GM19240 (cell line): ENCODE measurements around the gene APOBEC3C.
"Not testable (repeated sequence)": the region's sequence is repeated elsewhere in the genome, so short reads cannot be mapped to it uniquely, and the experiment has no call there.

Experiments used
- DNase-seq: peaks from one replicate; pipeline ENCODE4 v3.0.0; 2011; ENCODE audit warnings: low spot score; ENCODE audit not compliant: insufficient read length

APOBEC3C gene

DNA sequence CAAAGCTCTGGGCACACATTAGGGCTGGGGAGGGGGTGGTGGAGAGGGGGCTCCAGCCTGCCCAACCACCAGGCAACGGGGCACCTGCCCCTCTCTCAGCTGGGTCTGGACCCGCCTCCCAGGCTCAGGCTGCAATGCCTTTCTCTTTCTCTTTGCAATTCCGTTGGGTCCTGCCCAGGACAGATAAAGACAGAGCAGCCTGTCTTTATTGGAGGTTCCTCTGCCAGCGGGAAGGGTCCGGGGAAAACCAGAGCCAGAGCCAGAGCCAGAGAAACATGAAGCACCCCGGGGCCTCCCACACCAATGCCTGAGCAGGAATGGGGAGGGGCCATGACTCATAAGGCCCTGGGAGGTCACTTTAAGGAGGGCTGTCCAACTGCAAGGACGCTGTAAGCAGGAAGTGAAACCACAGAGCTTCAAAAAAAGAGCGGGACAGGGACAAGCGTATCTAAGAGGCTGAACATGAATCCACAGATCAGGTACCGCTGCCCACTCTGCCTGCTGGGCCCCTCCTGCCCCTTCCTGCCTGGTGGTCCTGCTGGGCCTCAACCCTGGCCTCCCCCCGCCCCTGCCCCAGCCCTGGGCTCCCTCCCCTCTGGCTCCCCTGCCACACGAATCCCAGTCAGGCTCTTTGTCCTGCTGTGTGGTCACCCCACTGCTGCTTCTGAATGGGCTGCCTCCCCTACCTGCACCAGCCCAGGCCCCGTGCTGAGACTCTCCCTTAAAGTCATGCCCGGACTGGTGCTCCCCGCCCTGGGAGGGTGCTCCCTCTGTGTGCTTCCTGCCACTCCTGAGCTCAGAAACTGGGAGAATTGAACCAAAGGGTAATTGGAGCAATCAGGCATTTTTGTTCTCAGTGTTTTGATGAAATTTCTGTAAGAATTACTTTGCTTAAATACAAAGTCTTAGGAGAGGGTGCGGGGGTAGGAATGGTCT, 31.8 kb upstream of the APOBEC3C start, which contains the start of gene APOBEC3B:
Gene APOBEC3B (plus strand): TSS at position 356 of the 936 bp plus-strand sequence. CDS start 107 bp downstream, at position 463.
- peak; percentile 83 for DNase-seq

DNA sequence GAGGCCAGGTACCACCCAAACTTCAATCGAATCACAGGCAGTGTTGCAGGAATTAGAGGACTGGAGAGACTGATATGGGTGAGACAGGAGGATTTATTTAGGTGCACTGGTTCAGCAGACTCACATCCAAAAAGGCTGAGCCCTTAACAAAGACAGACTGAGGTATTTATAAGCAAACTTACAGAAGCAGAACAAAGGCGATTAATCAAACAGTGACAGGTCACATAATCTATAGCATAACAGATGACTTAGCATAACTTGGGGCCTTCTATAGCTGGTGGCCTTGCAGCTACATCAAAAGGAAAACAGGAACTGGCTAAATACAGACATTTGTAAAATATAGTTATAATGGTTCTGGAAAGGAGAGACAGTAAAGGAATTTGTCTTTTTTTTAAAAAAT, 29.8 kb upstream of the APOBEC3C start:
- DNase-seq = no peak

DNA sequence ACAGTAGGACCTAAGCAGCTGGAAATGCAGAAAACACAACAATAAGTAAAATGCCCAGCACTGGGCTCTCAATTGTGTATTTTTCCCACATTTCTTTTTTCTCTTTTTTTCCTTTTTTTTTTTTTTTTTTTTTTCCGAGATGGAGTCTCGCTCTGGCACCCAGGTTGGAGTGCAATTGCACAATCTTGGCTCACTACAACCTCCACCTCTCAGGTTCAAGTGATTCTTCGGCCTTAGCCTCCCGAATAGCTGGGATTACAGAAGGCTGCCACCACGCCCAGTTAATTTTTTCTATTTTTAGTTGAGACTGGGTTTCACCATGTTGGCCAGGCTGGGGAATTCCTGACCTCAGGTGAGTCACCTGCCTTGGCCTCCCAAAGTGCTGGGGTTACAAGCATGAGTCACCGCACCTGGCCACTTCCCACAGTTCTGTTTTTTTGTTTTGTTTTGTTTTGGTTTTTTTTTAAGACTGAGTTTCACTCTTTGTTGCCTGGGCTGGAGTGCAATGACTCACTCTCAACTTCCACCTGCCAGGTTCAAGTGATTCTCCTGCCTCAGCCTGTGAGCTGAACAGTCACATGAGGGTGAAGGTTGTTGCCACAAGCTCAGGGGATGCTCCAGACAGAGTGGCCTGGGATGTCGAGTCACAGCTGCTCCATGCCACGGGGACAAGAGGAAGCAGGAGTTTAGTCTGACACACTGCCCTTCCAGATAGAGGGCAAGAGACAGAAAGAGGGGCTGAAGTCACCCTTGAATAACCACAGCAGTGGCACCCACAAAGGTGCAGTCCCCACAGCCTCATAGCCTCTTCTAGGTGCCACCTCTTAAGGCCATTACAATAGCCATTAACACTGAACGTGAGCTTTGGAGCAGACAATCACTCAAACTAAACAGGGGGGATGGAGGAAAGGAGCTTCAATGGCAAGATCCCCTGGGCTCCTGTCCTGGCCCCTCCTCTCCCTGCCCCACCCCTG, 29.0 kb upstream of the APOBEC3C start:
- not testable (repeated sequence) for DNase-seq

DNA sequence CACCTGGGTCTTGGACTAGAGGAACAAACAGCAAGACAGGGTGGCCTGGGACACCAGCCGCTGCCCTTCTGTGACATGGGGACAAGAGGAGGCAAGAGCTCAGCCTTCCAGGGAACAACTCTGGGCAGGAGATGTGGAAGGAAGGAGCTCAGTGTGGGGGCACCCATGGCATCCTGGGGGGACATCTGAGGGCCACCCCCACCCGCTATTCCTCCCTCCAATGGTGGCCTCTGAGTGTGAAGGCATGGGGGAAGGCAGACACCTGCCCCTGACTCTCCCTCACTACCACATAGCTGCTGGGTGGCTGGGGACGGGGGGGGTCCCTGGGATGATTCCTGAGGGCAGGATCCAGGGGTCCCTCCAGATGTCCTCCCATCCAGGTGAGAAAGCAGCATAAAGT, 27.4 kb upstream of the APOBEC3C start:
- no peak for DNase-seq

DNA sequence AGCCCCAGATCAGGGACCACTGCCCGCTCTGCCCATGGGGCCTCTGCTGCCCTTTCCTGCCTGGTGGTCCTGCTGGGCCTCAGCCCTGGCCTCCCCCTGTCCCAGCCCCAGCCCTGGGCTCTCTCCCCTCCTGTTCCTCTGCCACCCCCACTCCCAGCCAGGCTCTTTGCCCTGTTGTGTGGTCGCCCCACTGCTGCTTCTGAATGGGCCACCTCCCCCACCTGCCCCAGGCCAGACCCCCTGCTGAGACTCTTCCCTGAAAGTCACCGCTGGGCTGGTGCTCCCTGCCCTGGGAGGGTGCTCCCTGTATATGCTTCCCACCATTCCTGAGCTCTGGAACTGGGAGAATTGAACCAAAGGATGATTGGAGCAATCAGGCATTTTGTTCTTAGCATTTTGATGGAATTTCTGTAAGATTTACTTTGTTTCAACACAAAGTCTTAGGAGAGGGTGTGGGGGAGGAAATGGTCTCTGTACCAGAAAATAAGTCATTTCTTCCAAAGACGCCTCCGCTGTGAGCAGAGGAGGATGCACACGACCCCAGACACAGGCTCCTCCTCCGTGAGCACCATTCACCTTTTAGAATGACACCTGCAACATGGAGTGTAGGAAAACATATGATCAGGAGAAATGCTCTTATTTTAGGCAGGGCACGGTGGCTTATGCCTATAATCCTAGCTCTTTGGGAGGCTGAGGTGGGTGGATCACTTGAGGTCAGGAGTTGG, 26.7 kb upstream of the APOBEC3C start:
- no peak for DNase-seq

DNA sequence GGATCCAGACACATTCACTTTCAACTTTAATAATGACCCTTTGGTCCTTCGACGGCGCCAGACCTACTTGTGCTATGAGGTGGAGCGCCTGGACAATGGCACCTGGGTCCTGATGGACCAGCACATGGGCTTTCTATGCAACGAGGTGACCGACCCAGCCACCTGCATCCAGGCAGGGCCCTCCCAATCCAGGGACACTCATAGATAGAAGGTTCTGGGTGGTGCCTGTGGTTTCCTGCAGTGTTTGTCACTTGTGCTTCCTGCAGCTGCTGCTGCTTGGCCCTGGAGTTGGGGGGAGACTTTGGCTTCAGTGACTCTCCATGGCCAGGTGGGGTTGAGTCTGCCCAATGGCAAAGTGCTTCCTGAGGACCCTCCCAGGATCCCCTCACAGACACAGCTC, 24.6 kb upstream of the APOBEC3C start:
- no peak for DNase-seq

DNA sequence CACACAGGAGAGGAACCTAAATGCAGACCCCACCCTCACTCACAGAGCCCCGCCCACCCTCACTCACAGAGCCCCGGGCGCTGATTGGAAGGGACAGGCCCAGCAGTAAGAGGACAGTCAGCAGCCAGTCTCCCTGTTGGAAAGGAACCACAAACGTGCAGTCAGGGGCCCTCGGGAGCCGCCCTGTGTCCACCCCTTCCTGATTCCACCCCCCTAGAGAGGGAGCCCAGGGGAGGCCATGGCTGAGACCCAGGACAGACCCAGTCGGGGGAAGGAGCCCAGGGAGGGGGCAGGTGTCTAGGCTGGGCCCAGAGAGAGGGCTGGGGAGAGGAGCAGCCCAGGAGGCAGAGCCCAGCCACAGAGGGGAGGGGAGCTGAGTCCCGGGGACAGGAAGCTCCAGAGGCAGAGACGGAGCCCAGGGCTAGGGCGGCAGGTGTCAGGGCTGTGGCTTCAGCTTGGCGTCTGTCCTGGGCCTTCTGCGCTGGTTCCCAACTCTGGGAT, 21.1 kb upstream of the APOBEC3C start:
- not testable (repeated sequence) for DNase-seq

DNA sequence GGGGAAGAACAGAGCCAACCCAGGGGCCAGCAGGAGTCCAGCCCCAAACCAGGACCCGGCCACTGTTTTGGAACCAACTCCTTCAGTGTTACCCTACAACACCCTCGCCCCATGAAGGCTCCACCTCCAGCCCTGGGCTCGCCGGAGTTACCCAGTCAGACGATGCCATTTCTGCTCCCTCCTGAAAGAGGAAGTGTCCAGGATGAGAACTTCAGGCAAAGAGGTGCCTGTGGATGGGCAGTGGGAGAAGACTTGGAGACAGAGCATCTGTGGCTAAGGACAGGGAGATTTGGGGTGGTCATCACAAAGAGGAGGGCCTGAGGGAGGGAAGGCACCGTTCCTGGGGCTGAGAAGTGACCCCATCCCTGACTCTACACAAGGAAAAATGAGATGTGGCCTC, 18.0 kb upstream of the APOBEC3C start:
- no peak for DNase-seq

DNA sequence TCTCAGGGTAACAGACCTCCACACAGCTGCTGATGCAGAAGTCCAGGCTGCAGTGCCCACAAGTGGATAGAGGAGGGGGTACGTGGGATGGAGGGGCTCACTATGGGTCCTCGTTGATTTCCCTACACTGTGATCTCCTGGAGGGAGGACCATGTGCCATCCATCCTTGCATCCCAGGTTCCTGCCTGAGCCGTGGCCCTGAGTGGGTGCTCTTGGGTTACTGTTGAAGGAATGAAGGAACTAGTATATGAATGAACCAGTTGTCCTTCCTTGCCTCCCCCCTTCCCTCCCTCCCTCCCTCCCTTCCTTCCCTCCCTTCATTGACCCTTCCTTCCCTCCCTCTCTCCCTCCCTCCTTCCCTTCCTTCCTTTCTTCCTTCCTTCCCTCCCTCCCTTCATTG, 16.5 kb upstream of the APOBEC3C start:
- no peak for DNase-seq

DNA sequence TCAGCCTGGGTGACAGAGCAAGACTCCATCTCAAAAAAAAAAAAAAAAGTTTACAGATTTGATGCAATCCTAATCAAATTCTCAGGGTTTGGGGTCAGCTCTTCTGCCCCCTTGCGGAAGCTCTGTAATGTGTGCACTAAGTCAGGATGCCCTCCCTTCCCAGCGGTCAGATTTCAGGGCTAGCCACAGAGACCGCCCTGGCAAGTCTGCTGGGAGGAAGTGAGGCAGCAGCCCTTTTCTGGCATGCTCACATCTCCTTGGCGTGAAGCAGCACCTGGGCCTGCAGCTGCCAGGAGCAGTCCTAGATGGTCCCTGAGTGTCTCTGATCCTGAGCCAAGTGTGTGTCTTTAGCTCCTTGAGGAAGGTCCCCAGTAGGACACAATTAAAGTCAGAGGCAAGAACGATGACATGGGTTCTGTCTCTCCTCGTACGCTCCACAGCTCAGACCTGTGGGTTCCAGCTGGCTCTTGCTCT, 10.9 kb upstream of the APOBEC3C start:
- DNase-seq = peak; percentile 82

DNA sequence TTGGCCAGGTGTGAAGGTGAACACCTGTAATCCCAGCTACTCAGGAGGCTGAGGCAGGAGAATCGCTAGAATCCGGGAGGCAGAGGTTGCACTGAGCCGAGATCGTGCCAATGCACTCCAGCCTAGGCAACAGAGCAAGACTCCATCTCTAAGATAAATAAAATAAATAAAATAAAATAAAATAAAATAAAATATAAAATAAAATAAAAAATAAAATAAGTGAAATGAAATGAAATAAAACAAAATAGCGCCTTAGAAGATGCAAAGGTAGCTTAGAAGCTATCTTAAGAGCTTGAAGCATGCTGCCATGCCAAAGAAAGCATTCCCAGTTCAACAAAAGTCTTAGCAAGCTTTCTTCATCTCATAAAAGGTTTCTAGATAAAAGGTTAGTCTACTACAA, 6.9 kb upstream of the APOBEC3C start:
- no peak for DNase-seq

DNA sequence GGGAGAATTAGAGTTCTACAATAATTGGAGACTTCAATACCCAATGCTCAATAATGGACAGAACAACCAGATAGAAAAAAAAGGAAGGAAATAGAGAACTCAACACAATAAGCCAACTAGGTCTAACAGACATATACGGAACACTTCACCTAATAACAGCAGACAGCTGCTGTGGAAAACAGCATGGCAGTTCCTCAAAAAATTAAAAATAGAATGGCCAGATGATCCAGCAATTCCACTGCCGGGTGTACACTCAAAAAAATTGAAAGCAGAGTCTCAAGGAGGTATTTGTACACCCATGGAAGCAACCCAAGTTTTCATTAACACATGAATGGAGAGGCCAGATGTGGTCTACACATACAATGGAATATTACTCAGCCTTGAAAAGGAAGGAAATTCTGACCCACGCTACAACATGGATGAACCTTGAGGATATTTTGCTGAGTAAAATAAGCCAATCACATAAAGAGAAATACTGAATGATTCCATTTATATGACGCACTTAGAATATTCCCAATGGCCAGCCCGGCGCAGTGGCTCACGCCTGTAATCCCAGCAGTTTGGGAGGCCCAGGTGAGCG, 5.7 kb upstream of the APOBEC3C start:
- DNase-seq = not testable (repeated sequence)

DNA sequence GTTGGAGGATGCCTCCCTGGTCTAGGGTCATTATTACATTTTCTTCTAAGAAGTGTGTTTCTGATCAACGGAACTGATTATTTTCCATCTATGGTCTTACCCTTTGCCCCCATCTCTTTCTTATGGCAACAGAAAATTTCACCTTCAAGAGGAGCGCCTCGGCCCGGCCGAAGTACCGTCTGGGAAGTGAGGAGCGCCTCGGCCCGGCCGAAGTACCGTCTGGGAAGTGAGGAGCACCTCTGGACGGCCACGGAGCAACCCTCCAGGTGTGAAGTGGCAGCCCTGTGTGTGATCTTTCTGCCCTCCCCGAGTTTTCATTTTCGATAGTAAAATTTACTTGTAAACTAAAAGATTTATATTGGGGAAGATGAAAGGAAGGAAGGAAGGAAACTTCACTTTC, 3.1 kb upstream of the APOBEC3C start:
- no peak for DNase-seq

DNA sequence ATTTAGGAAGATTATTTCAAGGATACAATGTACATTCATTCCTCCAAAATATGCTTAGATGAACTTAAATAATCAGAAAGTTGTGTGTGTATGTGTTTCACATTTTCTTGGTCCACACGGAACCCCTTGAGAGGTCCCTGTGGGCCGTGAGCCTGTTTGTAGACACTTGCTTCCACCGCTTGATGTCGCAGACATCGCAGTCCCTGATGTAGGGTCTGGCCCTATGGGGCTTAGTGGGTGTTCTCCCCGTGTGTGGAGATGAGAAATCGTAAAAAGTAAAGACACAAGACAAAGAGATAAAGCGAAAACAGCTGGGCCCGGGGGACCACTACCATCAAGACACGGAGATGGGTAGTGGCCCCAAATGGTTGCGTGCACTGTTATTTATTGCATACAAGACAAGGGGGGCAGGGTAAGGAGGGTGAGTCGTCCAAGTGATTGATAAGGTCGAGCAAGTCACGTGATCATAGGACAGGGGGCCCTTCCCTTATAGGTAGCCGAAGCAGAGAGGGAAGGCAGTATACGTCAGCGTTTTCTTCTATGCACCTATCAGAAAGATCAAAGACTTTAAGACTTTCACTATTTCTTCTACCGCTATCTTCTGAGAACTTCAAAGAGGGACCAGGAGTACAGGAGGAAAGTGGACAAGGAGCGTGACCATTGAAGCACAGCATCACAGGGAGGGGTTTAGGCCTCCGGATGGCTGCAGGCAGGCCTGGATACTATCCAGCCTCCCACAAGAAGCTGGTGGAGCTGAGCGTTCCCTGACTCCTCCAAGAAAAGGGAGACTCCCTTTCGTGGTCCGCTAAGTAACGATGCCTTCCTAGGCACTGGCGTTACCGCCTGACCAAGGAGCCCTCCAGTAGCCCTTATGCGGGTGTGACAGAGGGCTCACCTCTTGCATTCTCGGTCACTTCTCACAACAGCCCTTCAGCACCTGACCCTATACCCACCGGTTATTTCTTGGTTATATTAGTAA, 1.2 kb upstream of the APOBEC3C start:
- DNase-seq = no peak

DNA sequence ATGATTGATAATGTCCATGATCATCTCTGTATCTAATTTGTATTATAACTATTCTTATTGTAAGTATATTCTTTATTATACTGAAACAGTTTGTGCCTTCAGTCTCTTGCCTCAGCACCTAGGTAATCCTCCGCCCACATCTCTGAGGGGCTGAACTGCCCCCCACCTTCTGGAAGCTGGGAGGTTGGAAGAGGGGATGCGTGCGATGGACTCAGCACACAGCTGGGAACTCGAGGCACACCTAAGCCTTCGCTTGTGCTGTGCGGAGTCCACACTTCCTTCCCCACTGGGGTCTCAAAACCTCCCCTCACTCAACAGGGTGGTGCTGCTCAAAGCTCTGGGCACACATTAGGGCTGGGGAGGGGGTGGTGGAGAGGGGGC, 506 bp upstream of the APOBEC3C start:
- not testable (repeated sequence) for DNase-seq

DNA sequence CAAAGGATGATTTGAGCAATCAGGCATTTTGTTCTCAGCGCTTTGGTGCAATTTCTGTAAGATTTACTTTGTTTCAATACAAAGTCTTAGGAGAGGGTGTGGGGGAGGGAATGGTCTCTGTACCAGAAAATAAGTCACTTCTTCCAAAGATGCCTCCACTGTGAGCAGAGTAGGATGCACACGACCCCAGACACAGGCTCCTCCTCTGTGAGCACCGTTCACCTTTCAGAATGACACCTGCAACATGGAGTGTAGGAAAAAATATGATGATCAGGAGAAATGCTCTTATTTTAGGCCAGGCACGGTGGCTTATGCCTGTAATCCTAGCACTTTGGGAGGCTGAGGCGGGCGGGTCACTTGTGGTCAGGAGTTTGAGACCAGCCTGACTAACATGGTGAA, 665 bp downstream of the APOBEC3C start:
- DNase-seq = not testable (repeated sequence)

DNA sequence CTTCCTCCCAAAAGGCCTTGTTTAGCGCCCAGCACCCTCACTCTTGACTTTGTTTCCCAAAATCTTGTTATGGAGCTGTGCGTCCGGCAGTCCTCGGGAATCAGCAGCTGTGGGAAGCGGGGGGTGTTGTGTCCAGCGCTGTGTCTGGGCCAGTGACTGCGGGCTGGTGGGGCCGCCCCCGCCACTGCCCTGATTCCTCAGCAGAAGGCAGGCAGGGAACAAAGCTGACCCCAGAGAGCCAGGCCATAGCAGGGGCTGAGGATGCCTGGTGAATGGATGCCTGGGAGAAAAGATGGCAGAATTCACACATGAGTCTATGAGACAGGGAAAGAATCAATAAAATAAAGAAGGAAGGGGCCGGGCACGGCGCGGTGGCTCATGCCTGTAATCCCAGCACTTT, 2.5 kb downstream of the APOBEC3C start:
- no peak for DNase-seq

DNA sequence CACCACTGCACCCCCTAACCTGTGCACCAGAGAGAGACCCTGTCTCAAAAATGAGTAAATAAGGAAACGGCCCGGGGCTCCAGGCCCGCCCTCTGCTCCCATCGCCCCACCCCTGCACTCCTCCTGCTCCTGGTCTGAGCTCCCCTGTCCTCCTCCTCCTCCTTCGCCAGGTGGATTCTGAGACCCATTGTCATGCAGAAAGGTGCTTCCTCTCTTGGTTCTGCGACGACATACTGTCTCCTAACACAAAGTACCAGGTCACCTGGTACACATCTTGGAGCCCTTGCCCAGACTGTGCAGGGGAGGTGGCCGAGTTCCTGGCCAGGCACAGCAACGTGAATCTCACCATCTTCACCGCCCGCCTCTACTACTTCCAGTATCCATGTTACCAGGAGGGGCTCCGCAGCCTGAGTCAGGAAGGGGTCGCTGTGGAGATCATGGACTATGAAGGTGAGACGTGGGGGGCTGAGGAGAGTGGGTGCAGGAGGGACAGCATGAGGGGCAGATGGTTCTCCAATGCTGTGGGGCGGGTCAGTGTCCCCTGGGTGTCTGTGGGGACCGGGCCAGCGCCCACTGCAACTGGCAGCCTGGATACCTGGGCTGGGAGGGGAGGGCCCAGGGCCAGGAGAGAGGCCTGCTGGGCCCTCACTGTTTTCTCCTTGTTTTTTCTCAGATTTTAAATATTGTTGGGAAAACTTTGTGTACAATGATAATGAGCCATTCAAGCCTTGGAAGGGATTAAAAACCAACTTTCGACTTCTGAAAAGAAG, 3.7 kb downstream of the APOBEC3C start:
- DNase-seq = no peak
